ENCODE data around the gene SULT4A1. TPM values are rescaled to one million over a fixed set of nuclear protein-coding genes. Genes with fewer than 3 reads are reported as not detected.

Gene SULT4A1
- total and polyA plus RNA-seq, 2 of the 4 experiments (the other 2 are of a cell fraction), result 1.1 to 5.2 TPM

GRCh38 chr22:43861529-43861928, 784 bp downstream of the SULT4A1 start:
- Histone ChIP-seq H3K56ac (ENCODE audit: extremely low read depth, insufficient read depth, low read length) (no peak overlapping the region), H3K4ac (ENCODE audit: low read depth, low read length) (no peak overlapping the region), H3K18ac (ENCODE audit: low read depth, low read length) (peak overlapping the region; percentile 24; the same call in 1 of the 2 replicates), H3K27me3 (ENCODE audit: control insufficient read depth, insufficient read depth, low read length) (peaks cover 6% of the 10 kb centered on the region), H4K5ac (ENCODE audit: low read depth, low read length) (peak overlapping the region; percentile 64; the same call in 1 of the 2 replicates), H3K79me1 (ENCODE audit: low read depth in 1 of 2, low read length in 2 of 2) (no peaks in the 10 kb centered on the region; a peak in 1 of 4 replicates), H3K36me3 (ENCODE audit: control insufficient read depth, insufficient read depth, low read length) (no peaks in the 10 kb centered on the region), H2AK5ac (ENCODE audit: low read depth, low read length) (no peak overlapping the region), H4K8ac (ENCODE audit: low read depth in 2 of 2, low read length in 2 of 2) (peak overlapping the region in 1 of 2 experiments; percentile 2; a peak in 2 of 4 replicates), H2AFZ (replicated peaks; ENCODE audit: low read length, poor library complexity) (no peak overlapping the region), H3K9ac (ENCODE audit: low read depth, low read length) (peak overlapping the region; percentile 53; the same call in 1 of the 2 replicates), H4K91ac (ENCODE audit: insufficient read depth, low read depth, low read length) (no peak overlapping the region), H3K23ac (ENCODE audit: low read depth, low read length) (no peak overlapping the region), H2BK15ac (ENCODE audit: low read depth, low read length) (no peak overlapping the region), H4K20me1 (ENCODE audit: insufficient read depth, low read length) (no peaks in the 10 kb centered on the region), H2BK5ac (ENCODE audit: low read depth, low read length, poor library complexity, severe bottlenecking) (no peak overlapping the region), H3K4me1 (ENCODE audit: control insufficient read depth, insufficient read depth, low read length) (no peaks in the 10 kb centered on the region), H3K9me1 (ENCODE audit: insufficient read depth, low read length) (no peaks in the 10 kb centered on the region), H3K14ac (replicated peaks; ENCODE audit: low read depth, low read length) (no peak overlapping the region), H3K4me2 (ENCODE audit: low read depth, low read length) (peak overlapping the region; percentile 88), H3K4me3 (ENCODE audit: insufficient read depth, low read depth, low read length) (peak overlapping the region; percentile 50), H2BK120ac (ENCODE audit: low read depth, low read length) (no peak overlapping the region), H3K9me3 (ENCODE audit: control insufficient read depth, insufficient read depth, low read length) (no peaks in the 10 kb centered on the region), H2AK9ac (replicated peaks; ENCODE audit: low read depth, low read length, poor library complexity) (no peak overlapping the region), H3K27ac (ENCODE audit: insufficient read depth, low read length) (no peak overlapping the region; the same call in 1 of the 2 replicates), H2BK20ac (ENCODE audit: low read depth, low read length) (no peak overlapping the region)
- intact Hi-C loops (cut with micrococcal nuclease) (no loop called here), in situ Hi-C loops (cut with MboI; ENCODE audit: low sequenced_read_pairs) (no loop called here), dilution Hi-C loops (cut with HindIII; ENCODE audit: low sequenced_read_pairs, unreplicated experiment) (no loop called here)
- peak; percentile 52 for DNase-seq
- ChIA-PET POLR2A (ENCODE audit: unreplicated experiment) (no interaction called here), CTCF (no interaction called here)
- ATAC-seq (ENCODE audit: low read depth), result peak; percentile 19
- no CpG with 5 or more reads among the region's 9 CpGs for WGBS, 2 experiments (ENCODE audit: extremely low coverage in 2 of 2, insufficient read length in 1 of 2)
- no peak for TF ChIP-seq MAZ (IDR thresholded peaks at IDR 0.05; ENCODE audit: borderline replicate concordance, low read depth, low read length)
- no peak for TF ChIP-seq MXI1 (IDR thresholded peaks at IDR 0.05; ENCODE audit: borderline replicate concordance, low read depth, low read length)
- no peak for TF ChIP-seq RCOR1 (IDR thresholded peaks at IDR 0.05; ENCODE audit: insufficient replicate concordance, low read length)
- TF ChIP-seq SMC3 (IDR thresholded peaks at IDR 0.05; ENCODE audit: low read depth, low read length), result no peak
- TF ChIP-seq RFX5 (IDR thresholded peaks at IDR 0.05; ENCODE audit: low read depth, low read length), result no peak
- no peak for TF ChIP-seq CHD1 (IDR thresholded peaks at IDR 0.05; ENCODE audit: low read depth, low read length)
- no peak for TF ChIP-seq ELK1 (IDR thresholded peaks at IDR 0.05; ENCODE audit: borderline replicate concordance, low read depth, low read length)
- TF ChIP-seq RAD21 (IDR thresholded peaks at IDR 0.05; ENCODE audit: low read length), result no peak
- no peak for TF ChIP-seq BHLHE40 (IDR thresholded peaks at IDR 0.05; ENCODE audit: low read depth, low read length)
- TF ChIP-seq CEBPB (IDR thresholded peaks at IDR 0.05; ENCODE audit: low read depth, low read length), result no peak
- TF ChIP-seq CTCF (conservative IDR thresholded peaks at IDR 0.05; ENCODE audit: low read depth, low read length), result no peak
- TF ChIP-seq FOS (IDR thresholded peaks at IDR 0.05; ENCODE audit: low read depth, low read length), result no peak
- TF ChIP-seq POLR2A (IDR thresholded peaks at IDR 0.05; ENCODE audit: low read depth, low read length), result no peak
- no peak for TF ChIP-seq MAFK (IDR thresholded peaks at IDR 0.05; ENCODE audit: low read depth, low read length)
- TF ChIP-seq USF2 (IDR thresholded peaks at IDR 0.05; ENCODE audit: low read depth, low read length), result no peak
- TF ChIP-seq NFE2L2 (IDR thresholded peaks at IDR 0.05; ENCODE audit: low read depth, low read length), result no peak
- no TSS peak for BruUV-seq (replicated peaks)
